ENCODE results near the gene ADGRL2.

The ADGRL2 gene

GRCh38 chr1:82007804-82008203 lies 207.1 kb downstream of the ADGRL2 start:
- DNase-seq, result no peak

- no peak for DNase-seq
Observed at GRCh38 chr1:82013702-82014101, 213.0 kb downstream of the ADGRL2 start.

GRCh38 chr1:82015444-82015843 lies 214.7 kb downstream of the ADGRL2 start:
- no peak for DNase-seq

- DNase-seq, result no peak
Observed at GRCh38 chr1:82018319-82018718, 217.6 kb downstream of the ADGRL2 start.

GRCh38 chr1:82019508-82019907 lies 218.8 kb downstream of the ADGRL2 start:
- DNase-seq, result no peak

- no peak for DNase-seq
Observed at GRCh38 chr1:82030830-82031229, 230.1 kb downstream of the ADGRL2 start.

- no peak for DNase-seq
Observed at GRCh38 chr1:82032068-82032467, 231.3 kb downstream of the ADGRL2 start.

- DNase-seq, result no peak
Observed at GRCh38 chr1:82034812-82035211, 234.1 kb downstream of the ADGRL2 start.
